Mammary epithelial cell (primary cell): Measurements from ENCODE around the gene ENTREP3.

Source experiments
- EZH2 ChIP-seq: IDR thresholded peaks from 2 replicates; pipeline ENCODE4 v1.6.1; 2012; ENCODE audit warnings: low read length, inconsistent platforms, borderline replicate concordance
- TF ChIP-seq, protein P1 (sequence below), 2 donors: IDR thresholded peaks in 1 of 2; conservative IDR thresholded peaks in 1 of 2; 2 replicates each; pipeline ENCODE4 v1.5.1; 2011 to 2012; ENCODE audit warnings: inconsistent platforms in 2 of 2, low read length in 2 of 2, mild to moderate bottlenecking in 2 of 2, control low read depth in 1 of 2, low read depth in 1 of 2; ENCODE audit not compliant: insufficient read depth in 1 of 2; ENCODE audit errors: extremely low read depth in 1 of 2

DNA sequence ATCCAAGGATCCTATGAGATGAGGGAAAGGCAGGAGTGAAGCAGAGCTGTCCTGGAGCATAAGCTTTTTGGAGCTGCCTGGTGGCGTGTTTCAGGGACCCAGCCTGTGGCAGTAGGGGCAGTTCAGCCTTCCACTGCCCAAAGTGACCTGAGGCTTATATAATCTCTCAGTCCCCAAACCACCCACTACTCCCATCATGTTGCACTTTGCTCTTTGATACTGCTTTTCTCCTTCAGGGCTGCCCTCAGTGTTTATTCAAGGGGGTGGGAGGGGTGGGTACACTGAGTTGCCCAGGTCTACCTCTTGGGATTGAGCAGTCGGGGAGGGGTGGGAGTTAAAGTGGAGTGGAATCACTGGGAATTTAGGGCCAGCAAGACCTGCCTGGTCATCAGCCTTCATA lies 31.3 kb upstream of the ENTREP3 start:
- TF ChIP-seq, protein P1, sequence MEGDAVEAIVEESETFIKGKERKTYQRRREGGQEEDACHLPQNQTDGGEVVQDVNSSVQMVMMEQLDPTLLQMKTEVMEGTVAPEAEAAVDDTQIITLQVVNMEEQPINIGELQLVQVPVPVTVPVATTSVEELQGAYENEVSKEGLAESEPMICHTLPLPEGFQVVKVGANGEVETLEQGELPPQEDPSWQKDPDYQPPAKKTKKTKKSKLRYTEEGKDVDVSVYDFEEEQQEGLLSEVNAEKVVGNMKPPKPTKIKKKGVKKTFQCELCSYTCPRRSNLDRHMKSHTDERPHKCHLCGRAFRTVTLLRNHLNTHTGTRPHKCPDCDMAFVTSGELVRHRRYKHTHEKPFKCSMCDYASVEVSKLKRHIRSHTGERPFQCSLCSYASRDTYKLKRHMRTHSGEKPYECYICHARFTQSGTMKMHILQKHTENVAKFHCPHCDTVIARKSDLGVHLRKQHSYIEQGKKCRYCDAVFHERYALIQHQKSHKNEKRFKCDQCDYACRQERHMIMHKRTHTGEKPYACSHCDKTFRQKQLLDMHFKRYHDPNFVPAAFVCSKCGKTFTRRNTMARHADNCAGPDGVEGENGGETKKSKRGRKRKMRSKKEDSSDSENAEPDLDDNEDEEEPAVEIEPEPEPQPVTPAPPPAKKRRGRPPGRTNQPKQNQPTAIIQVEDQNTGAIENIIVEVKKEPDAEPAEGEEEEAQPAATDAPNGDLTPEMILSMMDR (conservative IDR thresholded peaks at IDR 0.05 in 1 of 2, IDR thresholded peaks at IDR 0.05 in 1 of 2; ENCODE audit: extremely low read depth in 1 of 2, insufficient read depth in 1 of 2, low read depth in 1 of 2, low read length in 2 of 2) = no peak
- TF ChIP-seq EZH2 = no peak
